HG03432 (cell line): ENCODE results near the gene SFT2D2.

Experiments used
- ATAC-seq: cut with Tn5 transposase; IDR thresholded peaks from one replicate; pipeline ENCODE4 v1.9.1; 2021; ENCODE audit warnings: mild to moderate bottlenecking, moderate library complexity; ENCODE audit not compliant: unreplicated experiment

SFT2D2 gene

GRCh38 chr1:168263130-168263529, 37.3 kb downstream of the SFT2D2 start:
- no peak for ATAC-seq

DNA sequence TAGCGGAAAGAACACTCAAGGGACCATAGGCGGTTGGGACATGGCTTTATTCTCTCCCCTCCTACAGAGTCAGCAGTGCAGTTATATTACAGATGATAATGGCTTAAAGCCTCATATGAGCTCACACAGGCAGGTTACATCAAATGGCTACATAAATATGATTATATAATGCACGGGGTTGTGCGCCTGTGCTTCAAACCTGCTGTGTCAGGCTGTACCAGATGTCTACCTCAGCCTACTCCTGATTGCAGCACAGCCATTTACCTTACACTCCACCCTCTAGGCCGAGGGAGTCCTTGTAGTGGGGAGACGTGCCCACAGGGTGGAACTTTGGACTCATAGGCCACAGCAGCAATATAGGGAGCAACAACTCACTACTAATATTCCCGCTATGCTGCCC, 38.5 kb downstream of the SFT2D2 start:
- no peak for ATAC-seq

- no peak for ATAC-seq
These were observed 39.8 kb downstream of the SFT2D2 start for GRCh38 chr1:168265596-168265995.

DNA sequence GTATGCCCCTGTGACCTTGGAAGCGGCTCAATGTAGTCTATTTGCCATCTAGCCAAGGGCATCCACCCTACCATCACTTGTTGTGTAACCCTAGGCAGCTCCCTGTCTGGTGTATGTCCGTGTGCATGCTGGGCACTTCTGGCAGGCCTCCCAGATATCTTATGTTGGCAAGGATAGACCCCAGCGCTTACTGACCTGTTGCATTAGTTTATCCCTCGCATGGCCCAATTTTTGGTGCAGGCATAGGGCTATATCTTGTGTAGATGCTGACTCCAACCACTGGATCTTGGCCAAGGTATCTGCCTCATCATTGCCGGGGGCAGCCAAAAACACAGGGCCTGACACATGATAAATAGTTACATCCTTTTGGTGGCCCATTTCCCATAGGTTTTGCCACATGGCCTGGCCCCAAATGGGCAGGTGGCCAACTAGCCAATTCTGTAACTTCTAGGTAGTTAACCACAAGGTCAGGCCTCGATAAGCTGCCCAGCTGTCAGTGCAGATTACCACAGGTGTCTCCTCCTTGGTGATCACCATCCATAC, 40.9 kb downstream of the SFT2D2 start:
- no peak for ATAC-seq

DNA sequence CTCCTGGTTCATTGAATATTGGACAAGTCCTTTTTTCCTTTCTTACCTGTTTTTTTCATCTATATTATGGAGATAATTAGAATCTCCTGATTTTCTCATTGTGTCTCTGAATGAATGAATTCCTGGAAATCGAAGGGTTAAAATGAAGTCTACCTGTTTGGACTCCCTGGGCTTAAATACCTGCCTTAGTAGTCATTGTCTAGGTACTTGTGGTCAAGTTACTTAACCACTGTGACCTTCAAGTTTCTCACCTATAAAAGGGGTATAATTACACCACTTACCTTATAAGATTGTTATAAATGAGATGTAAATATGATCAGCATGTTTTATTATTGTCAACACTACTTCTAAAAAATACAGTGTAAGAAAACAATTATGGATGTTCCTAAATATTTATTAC, 45.8 kb downstream of the SFT2D2 start:
- ATAC-seq, result no peak

- ATAC-seq, result no peak
These were observed 47.8 kb downstream of the SFT2D2 start for GRCh38 chr1:168273575-168273974.

- no peak for ATAC-seq
These were observed 53.4 kb downstream of the SFT2D2 start for GRCh38 chr1:168279253-168279652.

DNA sequence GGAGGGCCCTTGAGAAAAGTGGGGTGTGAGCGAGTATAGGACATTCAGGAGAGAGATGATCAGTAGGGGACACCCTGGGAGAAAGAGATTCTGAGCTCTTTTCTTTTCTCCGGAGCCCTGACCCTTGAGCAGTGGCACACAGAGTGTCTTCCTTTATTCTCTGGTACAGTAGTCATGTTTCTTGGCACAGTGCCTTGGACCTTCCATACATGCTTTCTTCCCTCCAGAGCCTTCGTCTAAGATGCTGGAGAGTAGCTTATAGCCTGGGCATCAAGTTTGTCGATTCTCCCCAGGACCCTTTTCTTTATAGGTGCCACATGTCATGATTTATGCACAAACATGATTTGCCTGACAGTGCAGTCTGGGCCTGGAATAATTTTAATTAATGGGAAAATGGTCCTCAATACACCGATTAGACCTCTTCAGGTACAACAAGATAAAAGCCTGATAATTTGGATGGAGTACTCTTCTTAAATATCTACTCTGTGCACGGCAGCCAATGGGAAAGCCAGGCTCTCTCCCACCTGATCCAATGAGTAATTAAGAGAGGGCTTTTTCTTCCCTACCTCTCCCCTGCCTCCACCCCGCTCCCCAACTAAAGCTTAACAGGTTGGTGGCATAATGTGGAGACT, 54.6 kb downstream of the SFT2D2 start, which contains the start of gene TBX19:
Gene TBX19 (plus strand): TSS at position 582 of the 632 bp plus-strand sequence. CDS start 214 bp downstream, outside the sequence.
- ATAC-seq, result no peak

- no peak for ATAC-seq
These were observed 56.0 kb downstream of the SFT2D2 start for GRCh38 chr1:168281603-168282325.

GRCh38 chr1:168285521-168285790, 59.7 kb downstream of the SFT2D2 start:
- no peak for ATAC-seq

DNA sequence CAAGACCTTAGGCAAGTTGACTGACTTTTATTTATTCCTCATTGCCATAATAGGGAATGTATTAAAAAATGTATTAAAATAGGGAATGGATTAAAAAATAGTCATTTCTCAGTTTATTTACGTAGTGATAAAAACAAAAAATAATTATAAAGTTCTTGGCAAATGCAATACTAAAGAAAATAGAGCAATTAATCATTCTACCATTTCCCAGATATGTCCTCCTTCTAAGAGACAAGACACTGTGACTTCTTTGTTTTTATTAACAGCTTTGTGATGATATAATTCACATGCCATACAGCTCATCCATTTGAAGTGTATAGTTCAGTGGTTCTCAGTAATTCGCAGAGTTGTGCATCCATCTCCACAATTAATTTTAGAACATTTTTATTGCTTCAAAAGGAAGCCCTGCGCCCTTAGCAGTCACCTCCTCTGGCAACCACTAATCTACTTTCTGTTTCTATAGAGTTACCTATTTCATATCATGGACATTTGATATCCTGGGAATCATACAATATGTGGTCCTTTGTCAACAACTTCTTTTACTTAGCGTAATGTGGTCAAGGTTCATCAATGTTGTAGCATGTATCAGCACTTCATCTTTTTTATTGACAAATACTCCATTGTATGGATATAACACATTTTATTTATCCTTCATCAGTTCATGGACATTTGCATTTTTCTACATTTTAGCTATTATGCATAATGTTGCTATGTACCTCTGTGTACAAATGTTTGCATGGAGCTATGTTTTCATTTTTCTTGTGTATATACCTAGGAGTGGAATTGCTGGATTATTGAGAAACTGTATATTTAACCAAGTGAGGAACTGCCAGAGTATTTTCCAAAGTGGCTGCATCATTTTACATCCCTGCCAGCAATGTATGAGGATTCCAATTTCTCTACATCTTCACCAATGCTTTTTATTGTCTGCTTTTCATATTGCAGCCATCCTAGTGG, 60.4 kb downstream of the SFT2D2 start:
- ATAC-seq, result no peak

DNA sequence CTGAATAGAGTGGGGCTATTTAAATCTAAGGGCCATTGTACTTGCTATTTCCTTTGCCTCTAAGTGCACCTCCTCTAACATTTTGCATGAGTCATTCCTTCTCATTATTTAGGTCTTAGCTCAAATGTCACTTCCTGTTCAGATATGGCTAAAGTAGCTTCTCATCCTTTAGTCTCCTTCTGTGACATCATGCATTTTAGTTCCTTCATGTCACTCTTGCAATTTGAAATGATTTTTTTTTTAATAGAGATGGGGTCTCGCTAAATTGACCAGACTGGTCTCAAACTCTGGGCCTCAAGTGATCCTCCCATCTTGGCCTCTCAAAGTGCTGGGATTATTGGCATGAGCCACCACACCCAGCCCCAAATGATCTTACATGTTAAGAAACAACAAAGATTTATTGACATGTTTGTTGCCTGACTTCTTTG, 61.4 kb downstream of the SFT2D2 start:
- ATAC-seq, result no peak

DNA sequence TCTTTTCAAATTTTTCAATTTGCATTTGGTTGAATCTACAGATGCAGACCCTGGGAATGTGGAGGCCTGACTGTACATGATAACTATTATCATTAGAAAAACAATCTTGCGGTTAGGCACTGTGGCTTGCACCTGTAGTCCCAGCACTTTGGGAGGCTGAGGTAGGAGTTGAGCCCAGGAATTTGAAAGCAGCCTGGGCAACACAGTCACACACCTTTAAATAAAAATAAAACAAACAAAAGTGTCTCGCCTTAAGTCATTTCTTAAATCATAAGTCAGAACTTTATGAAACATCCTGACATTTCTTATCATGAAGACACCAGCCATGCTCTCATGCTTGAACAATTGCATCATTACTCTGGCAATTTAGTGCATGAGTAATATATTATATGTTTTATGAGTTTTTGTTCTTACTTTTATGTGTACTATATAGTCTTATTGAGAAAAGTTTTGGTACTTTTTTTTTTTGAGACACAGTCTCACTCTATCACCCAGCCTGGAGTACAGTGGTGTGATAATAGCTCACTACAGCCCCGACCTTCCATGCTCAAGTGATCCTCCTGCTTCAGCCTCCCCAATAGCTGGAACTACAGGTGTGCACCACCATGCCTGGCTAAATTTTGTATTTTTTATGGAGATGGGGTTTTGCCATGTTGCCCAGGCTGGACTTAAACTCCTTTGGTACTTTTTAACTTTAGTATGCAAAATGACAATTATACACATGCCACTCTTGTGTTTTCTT, 62.7 kb downstream of the SFT2D2 start:
- ATAC-seq, result no peak

DNA sequence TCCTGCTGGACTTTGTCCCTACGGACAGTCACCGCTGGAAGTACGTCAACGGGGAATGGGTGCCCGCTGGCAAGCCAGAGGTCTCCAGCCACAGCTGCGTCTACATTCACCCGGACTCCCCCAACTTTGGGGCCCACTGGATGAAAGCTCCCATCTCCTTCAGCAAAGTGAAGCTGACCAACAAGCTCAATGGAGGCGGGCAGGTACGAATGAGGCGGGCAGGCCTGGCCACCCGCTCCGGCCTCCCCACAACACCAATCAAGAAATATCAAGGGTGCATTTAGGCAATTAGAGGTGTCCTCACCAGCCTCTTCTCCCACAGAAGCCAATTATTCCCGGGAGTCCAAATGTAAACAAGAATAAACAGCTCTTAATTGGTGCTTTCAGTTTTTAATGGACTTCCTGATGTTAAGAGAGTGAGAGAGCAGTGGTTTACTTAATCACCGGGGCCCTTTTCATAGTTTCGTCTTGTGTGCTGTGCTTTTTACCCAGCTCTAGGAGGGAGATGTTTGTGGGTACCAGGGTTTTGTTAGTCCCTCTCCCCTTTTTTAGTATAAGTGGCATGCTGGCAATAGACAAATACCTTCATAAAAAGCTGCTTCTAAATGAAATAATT, 65.5 kb downstream of the SFT2D2 start:
- ATAC-seq, result no peak

- ATAC-seq, result no peak
These were observed 67.6 kb downstream of the SFT2D2 start for GRCh38 chr1:168293356-168293755.

DNA sequence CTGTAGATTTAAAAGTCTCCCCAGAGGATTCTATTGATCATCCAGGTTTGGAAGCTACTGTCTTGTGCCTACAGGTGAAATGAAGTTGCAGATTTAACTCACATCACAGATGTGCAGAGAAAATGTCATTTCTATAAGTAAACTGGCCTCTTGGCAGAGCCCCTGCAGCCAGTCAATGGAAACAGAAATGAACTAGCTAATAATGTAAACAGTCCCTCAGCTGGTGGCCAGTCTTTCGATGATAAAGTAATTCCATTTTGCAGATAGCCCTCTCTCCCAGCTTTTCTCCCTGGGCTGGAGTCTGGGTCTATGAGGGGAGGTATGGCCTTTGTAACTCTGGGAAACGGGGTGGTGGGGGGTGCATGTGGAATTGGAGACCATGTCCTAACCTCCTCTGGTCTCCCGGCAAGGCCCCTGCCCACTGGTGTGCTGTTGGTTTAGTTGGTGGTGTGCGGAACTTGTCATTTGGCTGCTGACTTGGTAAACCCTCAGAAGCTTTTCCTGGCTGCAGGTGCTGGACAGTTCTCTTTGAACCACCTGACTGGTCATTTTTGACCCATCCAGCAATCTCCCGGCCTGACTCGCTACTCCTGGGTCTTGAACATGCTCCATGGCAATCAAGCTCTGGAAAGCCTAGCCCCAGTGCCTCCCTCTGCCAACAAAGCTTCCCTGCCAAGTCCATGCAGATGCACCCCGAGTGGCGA, 69.8 kb downstream of the SFT2D2 start:
- ATAC-seq, result no peak

DNA sequence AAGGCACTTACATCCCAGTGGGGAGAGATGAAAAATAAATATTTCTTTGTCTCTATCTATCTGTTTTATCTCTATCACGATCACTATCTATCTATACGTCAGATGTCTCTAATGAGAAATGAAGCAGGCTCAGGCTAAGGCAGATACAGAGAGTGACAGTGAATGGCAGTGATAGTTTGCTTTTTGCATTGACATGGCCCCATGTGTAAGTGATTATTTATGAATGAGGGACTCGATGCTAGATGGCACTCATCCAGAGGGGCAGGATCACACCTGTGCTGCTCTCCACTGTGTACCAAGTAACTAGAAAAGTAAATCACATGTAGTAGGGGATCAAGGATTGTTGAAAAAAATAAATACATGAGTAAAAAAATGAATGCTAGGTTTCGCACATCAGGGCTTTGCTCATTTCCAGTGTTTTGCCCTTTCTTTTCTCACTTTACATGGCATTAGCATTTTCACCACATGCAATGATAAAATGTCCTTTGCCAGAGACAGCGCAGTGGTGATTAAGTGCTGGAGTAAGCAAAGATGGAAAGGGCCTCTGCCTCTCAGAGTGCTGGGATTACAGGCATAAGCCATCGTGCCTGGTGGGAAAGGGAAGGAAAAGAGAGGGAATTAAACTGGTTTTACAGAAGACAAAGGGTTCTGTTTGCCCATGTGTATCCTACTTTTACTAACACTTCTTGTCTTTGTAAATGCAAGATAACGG, 71.4 kb downstream of the SFT2D2 start:
- ATAC-seq, result no peak

GRCh38 chr1:168298446-168298845, 72.6 kb downstream of the SFT2D2 start:
- no peak for ATAC-seq

- no peak for ATAC-seq
These were observed 74.8 kb downstream of the SFT2D2 start for GRCh38 chr1:168300626-168301025.
